ENCODE data around the gene HELZ. TPM values are rescaled to one million over a fixed set of nuclear protein-coding genes. Genes with fewer than 3 reads are reported as not detected.

HELZ gene
- total RNA-seq, 2 donors from 2014 or later: 38.7 to 99.4 TPM

DNA sequence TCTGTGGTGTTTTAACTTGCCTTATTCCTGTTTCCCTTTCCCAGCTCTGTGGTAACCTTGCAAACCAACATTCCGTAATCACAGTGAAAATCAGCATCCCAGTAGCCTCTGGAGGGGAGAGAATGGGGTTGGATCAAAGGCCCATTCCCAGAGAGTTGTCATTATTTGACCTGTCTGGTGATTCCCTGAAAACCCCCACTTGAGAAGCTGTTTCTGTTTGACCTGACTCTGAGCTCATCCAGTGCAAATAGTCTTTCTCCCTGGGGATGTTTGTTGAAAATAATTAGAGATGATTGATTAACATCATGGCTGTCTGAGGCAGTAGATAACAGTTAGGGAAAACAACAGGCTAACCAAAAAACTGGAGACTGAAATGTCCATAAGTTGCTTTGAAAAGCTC, 197.6 kb downstream of the HELZ start:
- no peak overlapping the region for H3K4me3 ChIP-seq
- TF ChIP-seq POLR2A (IDR thresholded peaks at IDR 0.05) (no peak), POLR2AphosphoS5 (IDR thresholded peaks at IDR 0.05) (no peak)
- TF ChIP-seq, protein P1, sequence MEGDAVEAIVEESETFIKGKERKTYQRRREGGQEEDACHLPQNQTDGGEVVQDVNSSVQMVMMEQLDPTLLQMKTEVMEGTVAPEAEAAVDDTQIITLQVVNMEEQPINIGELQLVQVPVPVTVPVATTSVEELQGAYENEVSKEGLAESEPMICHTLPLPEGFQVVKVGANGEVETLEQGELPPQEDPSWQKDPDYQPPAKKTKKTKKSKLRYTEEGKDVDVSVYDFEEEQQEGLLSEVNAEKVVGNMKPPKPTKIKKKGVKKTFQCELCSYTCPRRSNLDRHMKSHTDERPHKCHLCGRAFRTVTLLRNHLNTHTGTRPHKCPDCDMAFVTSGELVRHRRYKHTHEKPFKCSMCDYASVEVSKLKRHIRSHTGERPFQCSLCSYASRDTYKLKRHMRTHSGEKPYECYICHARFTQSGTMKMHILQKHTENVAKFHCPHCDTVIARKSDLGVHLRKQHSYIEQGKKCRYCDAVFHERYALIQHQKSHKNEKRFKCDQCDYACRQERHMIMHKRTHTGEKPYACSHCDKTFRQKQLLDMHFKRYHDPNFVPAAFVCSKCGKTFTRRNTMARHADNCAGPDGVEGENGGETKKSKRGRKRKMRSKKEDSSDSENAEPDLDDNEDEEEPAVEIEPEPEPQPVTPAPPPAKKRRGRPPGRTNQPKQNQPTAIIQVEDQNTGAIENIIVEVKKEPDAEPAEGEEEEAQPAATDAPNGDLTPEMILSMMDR (IDR thresholded peaks at IDR 0.05): no peak
- H3K27me3 ChIP-seq (replicated peaks; ENCODE audit: insufficient read depth): no peaks in the 10 kb centered on the region
- H3K36me3 ChIP-seq: no peaks in the 10 kb centered on the region
- no peak for DNase-seq (ENCODE audit: low spot score)
- H3K9me3 ChIP-seq: no peaks in the 10 kb centered on the region
- no peak overlapping the region for H3K27ac ChIP-seq
- intact Hi-C loops (cut with DNase I): no loop called here
- WGBS: 54% methylated on average over 1 of the region's 1 CpG
- H3K4me1 ChIP-seq (replicated peaks): no peaks in the 10 kb centered on the region

DNA sequence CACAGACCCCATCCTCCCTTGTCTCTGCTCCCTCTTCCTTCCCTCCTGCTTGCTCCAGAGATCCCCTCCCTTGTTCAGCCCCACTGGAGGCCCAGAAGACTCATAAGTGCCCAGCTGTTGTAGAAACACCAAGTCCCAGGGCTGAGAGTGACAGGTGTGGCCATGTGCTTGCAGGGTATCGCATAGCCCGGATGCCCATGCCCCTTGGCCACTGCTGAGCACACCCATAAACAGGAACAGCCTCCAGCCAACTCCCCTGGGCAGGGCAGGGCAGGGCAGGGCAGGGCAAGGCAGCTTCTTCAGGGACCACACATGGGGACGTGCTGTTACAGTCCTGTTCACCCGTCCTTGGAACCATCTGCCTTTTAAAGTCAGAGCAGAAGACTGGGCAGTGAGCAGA, 198.6 kb downstream of the HELZ start:
- intact Hi-C loops (cut with DNase I): no loop called here
- Histone ChIP-seq H3K4me1 (replicated peaks) (no peaks in the 10 kb centered on the region), H3K36me3 (no peaks in the 10 kb centered on the region), H3K4me3 (no peak overlapping the region), H3K9me3 (no peaks in the 10 kb centered on the region), H3K27me3 (replicated peaks; ENCODE audit: insufficient read depth) (no peaks in the 10 kb centered on the region), H3K27ac (no peak overlapping the region)
- no peak for DNase-seq (ENCODE audit: low spot score)
- 78% methylated on average over 4 of the region's 4 CpGs for WGBS
- TF ChIP-seq, protein P1 (IDR thresholded peaks at IDR 0.05): no peak
- TF ChIP-seq POLR2AphosphoS5 (IDR thresholded peaks at IDR 0.05): no peak
- TF ChIP-seq POLR2A (IDR thresholded peaks at IDR 0.05): no peak

DNA sequence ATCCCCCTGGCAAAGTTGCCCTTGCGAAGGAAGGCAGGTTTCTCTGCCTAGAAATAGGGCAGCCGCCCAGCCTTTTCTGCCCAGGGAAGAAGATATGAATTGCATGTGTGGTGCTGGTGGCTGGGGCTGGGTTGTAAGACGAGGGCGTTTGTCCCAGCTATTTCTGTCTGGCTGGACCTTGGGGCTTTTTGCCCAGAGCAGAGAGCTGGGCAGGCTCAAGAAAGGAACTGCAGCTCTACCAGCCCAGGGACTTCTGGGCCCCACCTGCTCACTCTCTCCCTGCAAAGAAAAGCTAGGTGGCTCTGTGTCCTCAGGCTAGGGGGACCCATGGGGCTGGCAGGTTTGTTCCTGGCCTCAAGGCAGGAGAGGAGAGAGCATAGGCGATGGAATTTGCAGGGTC, 200.1 kb downstream of the HELZ start:
- H3K27me3 ChIP-seq (replicated peaks; ENCODE audit: insufficient read depth): no peaks in the 10 kb centered on the region
- no peaks in the 10 kb centered on the region for H3K9me3 ChIP-seq
- 98% methylated on average over 5 of the region's 5 CpGs for WGBS
- no peak for DNase-seq (ENCODE audit: low spot score)
- H3K4me1 ChIP-seq (replicated peaks): no peaks in the 10 kb centered on the region
- intact Hi-C loops (cut with DNase I): no loop called here
- H3K27ac ChIP-seq: no peak overlapping the region
- no peaks in the 10 kb centered on the region for H3K36me3 ChIP-seq
- no peak for TF ChIP-seq POLR2AphosphoS5 (IDR thresholded peaks at IDR 0.05)
- TF ChIP-seq, protein P1 (IDR thresholded peaks at IDR 0.05): no peak
- no peak for TF ChIP-seq POLR2A (IDR thresholded peaks at IDR 0.05)
- H3K4me3 ChIP-seq: no peak overlapping the region

DNA sequence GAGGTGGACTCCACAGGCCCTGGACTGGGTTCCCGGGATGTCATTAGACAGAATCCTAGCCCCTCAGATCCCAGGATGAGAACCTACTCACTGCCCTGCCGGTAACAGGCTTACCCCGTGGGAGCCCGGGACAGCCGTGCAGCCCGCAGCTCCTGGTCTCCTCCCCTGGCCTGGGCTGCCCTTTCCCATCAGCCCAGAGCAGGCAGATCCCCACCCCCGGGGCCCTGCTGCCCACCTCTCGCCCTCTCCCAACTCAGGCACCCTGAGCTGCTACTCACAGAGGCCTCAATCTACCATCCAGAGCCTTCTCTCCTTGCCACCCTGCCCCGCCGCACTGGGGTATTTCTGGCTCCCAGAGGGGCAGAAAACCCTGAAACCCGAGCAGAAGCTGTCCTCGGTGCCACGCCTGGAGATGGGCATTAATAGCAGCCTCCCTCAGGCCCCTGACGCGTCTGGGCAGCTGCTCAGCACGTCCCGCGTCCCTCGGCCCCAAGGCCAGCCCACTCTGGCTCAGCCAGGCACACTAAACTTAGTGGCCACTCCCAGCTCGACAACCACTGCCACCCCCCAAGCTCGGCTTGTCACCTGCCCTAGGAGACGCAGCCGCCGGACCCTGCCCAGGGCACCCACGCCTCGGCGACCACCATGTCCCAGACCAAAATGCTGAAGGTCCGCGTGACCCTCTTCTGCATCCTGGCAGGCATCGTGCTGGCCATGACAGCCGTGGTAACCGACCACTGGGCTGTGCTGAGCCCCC, 200.8 kb downstream of the HELZ start, which contains the start of gene CACNG1:
CACNG1 (plus strand) TSS at position 539 of the 757 bp plus-strand sequence; CDS start at position 646, 107 bp downstream.
- Histone ChIP-seq H3K4me3 (no peak within 1 kb of the TSS), H3K9me3 (no peaks in the 10 kb centered on the region), H3K36me3 (no peaks in the 10 kb centered on the region), H3K4me1 (replicated peaks) (no peaks in the 10 kb centered on the region), H3K27ac (no peak within 1 kb of the TSS), H3K27me3 (replicated peaks; ENCODE audit: insufficient read depth) (no peaks in the 10 kb centered on the region)
- intact Hi-C loops (cut with DNase I): no loop called here
- no peak for DNase-seq (ENCODE audit: low spot score)
- TF ChIP-seq, protein P1 (IDR thresholded peaks at IDR 0.05): no peak
- TF ChIP-seq POLR2AphosphoS5 (IDR thresholded peaks at IDR 0.05): no peak
- TF ChIP-seq POLR2A (IDR thresholded peaks at IDR 0.05): no peak
- WGBS: 78% methylated on average over 29 of the region's 32 CpGs

DNA sequence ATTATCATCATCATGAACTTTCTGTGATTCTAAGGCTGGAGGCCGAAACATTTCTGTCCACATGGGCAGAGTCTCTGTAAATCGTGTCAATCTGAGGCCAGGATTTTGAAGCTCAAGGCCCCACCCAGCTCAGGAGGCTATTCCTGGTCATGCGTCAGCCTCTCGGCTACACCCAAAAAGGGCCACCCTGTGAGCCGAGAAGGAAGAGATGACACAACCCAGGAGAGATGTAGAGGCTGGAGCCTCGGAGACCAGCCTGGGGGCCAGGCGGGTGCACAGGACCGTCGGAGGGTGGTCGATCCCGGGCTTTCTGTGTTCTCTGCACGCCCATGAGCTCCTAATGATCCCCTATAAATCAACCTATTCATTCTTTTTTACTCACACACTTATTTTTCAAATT, 201.7 kb downstream of the HELZ start:
- Histone ChIP-seq H3K27me3 (replicated peaks; ENCODE audit: insufficient read depth) (no peaks in the 10 kb centered on the region), H3K27ac (no peak overlapping the region), H3K36me3 (no peaks in the 10 kb centered on the region), H3K9me3 (no peaks in the 10 kb centered on the region), H3K4me1 (replicated peaks) (no peaks in the 10 kb centered on the region), H3K4me3 (no peak overlapping the region)
- intact Hi-C loops (cut with DNase I): no loop called here
- TF ChIP-seq POLR2A (IDR thresholded peaks at IDR 0.05) (no peak), POLR2AphosphoS5 (IDR thresholded peaks at IDR 0.05) (no peak)
- TF ChIP-seq, protein P1 (IDR thresholded peaks at IDR 0.05): no peak
- WGBS: 86% methylated on average over 12 of the region's 12 CpGs
- no peak for DNase-seq (ENCODE audit: low spot score)

All from prostate gland (tissue), 2 donors.